ENCODE measurements around the gene SDHAF1.

GRCh38 chr19:35958660-35959039 lies 36.3 kb upstream of the SDHAF1 start:
- TF ChIP-seq, protein P1, sequence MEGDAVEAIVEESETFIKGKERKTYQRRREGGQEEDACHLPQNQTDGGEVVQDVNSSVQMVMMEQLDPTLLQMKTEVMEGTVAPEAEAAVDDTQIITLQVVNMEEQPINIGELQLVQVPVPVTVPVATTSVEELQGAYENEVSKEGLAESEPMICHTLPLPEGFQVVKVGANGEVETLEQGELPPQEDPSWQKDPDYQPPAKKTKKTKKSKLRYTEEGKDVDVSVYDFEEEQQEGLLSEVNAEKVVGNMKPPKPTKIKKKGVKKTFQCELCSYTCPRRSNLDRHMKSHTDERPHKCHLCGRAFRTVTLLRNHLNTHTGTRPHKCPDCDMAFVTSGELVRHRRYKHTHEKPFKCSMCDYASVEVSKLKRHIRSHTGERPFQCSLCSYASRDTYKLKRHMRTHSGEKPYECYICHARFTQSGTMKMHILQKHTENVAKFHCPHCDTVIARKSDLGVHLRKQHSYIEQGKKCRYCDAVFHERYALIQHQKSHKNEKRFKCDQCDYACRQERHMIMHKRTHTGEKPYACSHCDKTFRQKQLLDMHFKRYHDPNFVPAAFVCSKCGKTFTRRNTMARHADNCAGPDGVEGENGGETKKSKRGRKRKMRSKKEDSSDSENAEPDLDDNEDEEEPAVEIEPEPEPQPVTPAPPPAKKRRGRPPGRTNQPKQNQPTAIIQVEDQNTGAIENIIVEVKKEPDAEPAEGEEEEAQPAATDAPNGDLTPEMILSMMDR (IDR thresholded peaks at IDR 0.05) = no peak
- TF ChIP-seq POLR2A (IDR thresholded peaks at IDR 0.05) (no peak), EP300 (IDR thresholded peaks at IDR 0.05; ENCODE audit: low read depth) (no peak), POLR2AphosphoS5 (IDR thresholded peaks at IDR 0.05) (no peak)
